ENCODE results near the gene HOXB6.

Gene HOXB6

GRCh38 chr17:48552466-48553189, 52.2 kb downstream of the HOXB6 start:
- DNase-seq (ENCODE audit: low spot score) = no peak

GRCh38 chr17:48551596-48552465, 53.0 kb downstream of the HOXB6 start:
- DNase-seq (ENCODE audit: low spot score) = no peak

GRCh38 chr17:48551214-48551555, 53.6 kb downstream of the HOXB6 start:
- no peak for DNase-seq (ENCODE audit: low spot score)

- no peak for DNase-seq (ENCODE audit: low spot score)
These were observed 54.1 kb downstream of the HOXB6 start for GRCh38 chr17:48550502-48551213.

GRCh38 chr17:48549914-48550501, 54.8 kb downstream of the HOXB6 start:
- DNase-seq (ENCODE audit: low spot score) = no peak

GRCh38 chr17:48549281-48549630, 55.5 kb downstream of the HOXB6 start:
- no peak for DNase-seq (ENCODE audit: low spot score)

- DNase-seq (ENCODE audit: low spot score) = no peak
These were observed 56.1 kb downstream of the HOXB6 start for GRCh38 chr17:48548523-48549280.

GRCh38 chr17:48547808-48548522, 56.8 kb downstream of the HOXB6 start:
- DNase-seq (ENCODE audit: low spot score) = no peak

GRCh38 chr17:48546924-48547807, 57.6 kb downstream of the HOXB6 start:
- no peak for DNase-seq (ENCODE audit: low spot score)

- DNase-seq (ENCODE audit: low spot score) = no peak
These were observed 58.5 kb downstream of the HOXB6 start for GRCh38 chr17:48546137-48546923.
